K562 (cell line): ENCODE measurements around the gene UBE2S. TPM values are rescaled to one million over a fixed set of nuclear protein-coding genes. Genes with fewer than 3 reads are reported as not detected.
A peak's percentile ranks its signal among the peaks of the same experiment; 100 is the strongest.

Source experiments
- CBX1 ChIP-seq: sonication (generic); IDR thresholded peaks from 2 replicates; pipeline ENCODE4 v1.6.1; 2016; ENCODE audit warnings: antibody characterized with exemption, low read depth, mild to moderate bottlenecking
- CHD7 ChIP-seq: fragments of 200-600 bp; sonication (generic); IDR thresholded peaks from one replicate; pipeline ENCODE4 v1.6.1; 2012; ENCODE audit warnings: mild to moderate bottlenecking, low read depth, low read length, inconsistent platforms
- CREB3L1 ChIP-seq: fragments of 450-650 bp; IDR thresholded peaks from 2 replicates; pipeline ENCODE4 v1.6.1; 2014; ENCODE audit warnings: low read depth, mild to moderate bottlenecking, moderate library complexity, borderline replicate concordance
- ETV6 ChIP-seq, 3 experiments: fragments of 150-350 bp in 1 of 3; sonication (generic) in 1 of 3; formaldehyde crosslinking in 1 of 3; IDR thresholded peaks; 2 replicates each; pipeline versions ENCODE4 v1.6.1 to v1.8.0; 2014 to 2022; ENCODE audit warnings: borderline replicate concordance in 2 of 3, low read depth in 2 of 3, antibody characterized with exemption in 1 of 3, low read length in 1 of 3, mild to moderate bottlenecking in 1 of 3, missing genetic modification reagents in 1 of 3
- MBD2 ChIP-seq: sonication (generic); IDR thresholded peaks from 2 replicates; pipeline ENCODE4 v1.6.1; 2016; ENCODE audit warnings: low read depth, borderline replicate concordance
- MIER1 ChIP-seq: fragments of 450-650 bp; IDR thresholded peaks from 2 replicates; pipeline ENCODE4 v1.6.1; 2016; ENCODE audit warnings: antibody characterized with exemption, mild to moderate bottlenecking, low read depth
- MNT ChIP-seq, 2 experiments: fragments of 450-650 bp; conservative IDR thresholded peaks; 2 replicates each; pipeline ENCODE4 v1.6.1; 2017; ENCODE audit warnings: mild to moderate bottlenecking in 2 of 2, moderate library complexity in 2 of 2
- NFIC ChIP-seq: fragments of 450-650 bp; IDR thresholded peaks from 2 replicates; pipeline ENCODE4 v1.6.1; 2017; ENCODE audit warnings: mild to moderate bottlenecking, inconsistent platforms
- PYGO2 ChIP-seq: fragments of 450-650 bp; IDR thresholded peaks from 2 replicates; pipeline ENCODE4 v1.6.1; 2016; ENCODE audit warnings: mild to moderate bottlenecking, missing genetic modification characterization, moderate library complexity, missing compliant biosample characterization
- TCF7L2 ChIP-seq: fragments of 150-350 bp; IDR thresholded peaks from 2 replicates; pipeline ENCODE4 v1.6.1; 2016; ENCODE audit warnings: low read depth, mild to moderate bottlenecking, low read length, moderate library complexity
- polyA plus RNA-seq, 8 experiments: library from polyadenylated mRNA; depleted of rRNA in 4 of 8; stranded (reverse) in 5 of 8; unstranded in 3 of 8; fragments of >200 nt; fragmentation: Nextera tagmentation in 2 of 8; fragmentation: Illumina TruSeq in 1 of 8; extraction: Ambion mirVana in 2 of 8; extraction: Trizol in 1 of 8; gene quantifications; 2 replicates each; pipeline versions ENCODE4 v1.2.1 to v1.2.3, GENCODE V29; 2011 to 2014; ENCODE audit warnings: inconsistent platforms in 1 of 8, missing spikeins in 1 of 8
- total RNA-seq, 7 experiments: library from RNA; depleted of rRNA in 6 of 7; stranded (reverse); fragments of >200 nt in 6 of 7; fragmentation: Illumina TruSeq in 2 of 7; extraction: Trizol in 2 of 7; gene quantifications; 2 replicates each; pipeline versions ENCODE4 v1.2.1 to v1.2.3, GENCODE V29; 2011 to 2021; ENCODE audit warnings: low replicate concordance in 1 of 7

UBE2S gene
- total and polyA plus RNA-seq, 9 of the 15 experiments (the other 6 are each of a cell fraction or from before 2014, with no cell fraction given) = 1.5 to 1,305 (median 157) TPM

- TF ChIP-seq ETV6 (IDR thresholded peaks at IDR 0.05; ENCODE audit: borderline replicate concordance in 1 of 2, low read depth in 2 of 2, low read length in 1 of 2) (no peak), ETV6 (CRISPR knock-in tag; IDR thresholded peaks at IDR 0.05; ENCODE audit: borderline replicate concordance) (no peak), CHD7 (peak; percentile 23), MBD2 (peak; percentile 98), MNT (conservative IDR thresholded peaks at IDR 0.05) (peak in 1 of 2 experiments; percentile 53; a peak in 2 of 4 replicates), TCF7L2 (peak; percentile 87), CREB3L1 (0 out of 2 replicates have a peak, but pooled peaks have one; percentile 18), NFIC (0 out of 2 replicates have a peak, but pooled peaks have one; percentile 14), PYGO2 (tag) (no peak), MIER1 (no peak), CBX1 (no peak)
These were observed 45.3 kb upstream of the UBE2S start (continued) for GRCh38 chr19:55452749-55453346.
